PC-9 (cell line): ENCODE measurements around the gene IKZF5.

Experiments
- CTCF ChIP-seq: fragments of 200-600 bp; sonication (generic); conservative IDR thresholded peaks from 2 replicates; pipeline ENCODE4 v1.6.1; 2017; ENCODE audit warnings: mixed run types, antibody characterized with exemption, mild to moderate bottlenecking, moderate library complexity
- EZH2 ChIP-seq: fragments of 200-600 bp; sonication (generic); IDR thresholded peaks from 2 replicates; pipeline ENCODE4 v1.8.0; 2017; ENCODE audit warnings: antibody characterized with exemption, low read depth

- TF ChIP-seq EZH2 (no peak), CTCF (no peak)
Measured at GRCh38 chr10:122968698-122969097, 39.9 kb downstream of the IKZF5 start.
